ENCODE measurements around the gene VSIG1. TPM values are rescaled to one million over a fixed set of nuclear protein-coding genes. Genes with fewer than 3 reads are reported as not detected.

The VSIG1 gene
- total RNA-seq, 4 donors from 2014 or later = 0.20 to 6.2 (median 0.33) TPM; not detected in 1

GRCh38 chrX:108018656-108019381, 26.0 kb upstream of the VSIG1 start:
- intact Hi-C loops (cut with DNase I) = no loop called here
- no peak overlapping the region for H3K27ac ChIP-seq
- H3K36me3 ChIP-seq = no peaks in the 10 kb centered on the region
- no peaks in the 10 kb centered on the region for H3K9me3 ChIP-seq
- no peaks in the 10 kb centered on the region for H3K27me3 ChIP-seq
- no peak overlapping the region for H3K4me3 ChIP-seq (replicated peaks in 1 of 3)
- DNase-seq = no peak
- WGBS, 2 donors = 69 to 75% methylated on average over 2 of the region's 4 CpGs
- H3K4me1 ChIP-seq = no peaks in the 10 kb centered on the region
- no peak for TF ChIP-seq POLR2A (IDR thresholded peaks at IDR 0.05)
- TF ChIP-seq, protein P1, sequence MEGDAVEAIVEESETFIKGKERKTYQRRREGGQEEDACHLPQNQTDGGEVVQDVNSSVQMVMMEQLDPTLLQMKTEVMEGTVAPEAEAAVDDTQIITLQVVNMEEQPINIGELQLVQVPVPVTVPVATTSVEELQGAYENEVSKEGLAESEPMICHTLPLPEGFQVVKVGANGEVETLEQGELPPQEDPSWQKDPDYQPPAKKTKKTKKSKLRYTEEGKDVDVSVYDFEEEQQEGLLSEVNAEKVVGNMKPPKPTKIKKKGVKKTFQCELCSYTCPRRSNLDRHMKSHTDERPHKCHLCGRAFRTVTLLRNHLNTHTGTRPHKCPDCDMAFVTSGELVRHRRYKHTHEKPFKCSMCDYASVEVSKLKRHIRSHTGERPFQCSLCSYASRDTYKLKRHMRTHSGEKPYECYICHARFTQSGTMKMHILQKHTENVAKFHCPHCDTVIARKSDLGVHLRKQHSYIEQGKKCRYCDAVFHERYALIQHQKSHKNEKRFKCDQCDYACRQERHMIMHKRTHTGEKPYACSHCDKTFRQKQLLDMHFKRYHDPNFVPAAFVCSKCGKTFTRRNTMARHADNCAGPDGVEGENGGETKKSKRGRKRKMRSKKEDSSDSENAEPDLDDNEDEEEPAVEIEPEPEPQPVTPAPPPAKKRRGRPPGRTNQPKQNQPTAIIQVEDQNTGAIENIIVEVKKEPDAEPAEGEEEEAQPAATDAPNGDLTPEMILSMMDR (IDR thresholded peaks at IDR 0.05) = no peak

GRCh38 chrX:108019382-108019875, 25.4 kb upstream of the VSIG1 start:
- H3K9me3 ChIP-seq = no peaks in the 10 kb centered on the region
- no peaks in the 10 kb centered on the region for H3K4me1 ChIP-seq
- no peak for TF ChIP-seq POLR2A (IDR thresholded peaks at IDR 0.05)
- TF ChIP-seq, protein P1 (IDR thresholded peaks at IDR 0.05) = no peak
- no peak for DNase-seq
- intact Hi-C loops (cut with DNase I) = no loop called here
- H3K27me3 ChIP-seq = no peaks in the 10 kb centered on the region
- 88 to 90% methylated on average over 1 to 2 of the region's 3 CpGs for WGBS, 2 donors
- H3K36me3 ChIP-seq = no peaks in the 10 kb centered on the region
- no peak overlapping the region for H3K27ac ChIP-seq
- no peak overlapping the region for H3K4me3 ChIP-seq (replicated peaks in 1 of 3)

DNA sequence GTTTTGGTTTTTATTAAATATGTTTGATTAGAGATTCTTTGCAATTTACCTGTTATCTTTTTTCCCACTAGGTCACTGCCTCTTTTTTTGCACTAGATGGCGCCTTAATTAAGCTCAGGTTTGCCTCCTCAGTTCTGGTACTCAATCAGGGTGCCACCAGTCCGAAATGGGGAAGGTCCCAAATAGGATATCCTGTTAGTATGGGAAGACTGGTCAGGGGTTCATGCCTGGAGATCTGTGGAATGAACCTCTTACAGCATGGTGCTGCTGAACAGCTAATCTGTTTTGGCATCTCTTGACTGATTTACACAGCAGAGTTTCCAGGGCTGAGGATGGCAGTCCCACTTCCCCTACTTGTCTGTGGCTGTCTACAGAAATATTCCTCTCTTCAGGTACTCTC, 24.2 kb upstream of the VSIG1 start:
- no peak for TF ChIP-seq POLR2A (IDR thresholded peaks at IDR 0.05)
- TF ChIP-seq, protein P1 (IDR thresholded peaks at IDR 0.05) = peak in 4 of 6 experiments; percentile 12 to 43 (median 35)
- H3K27ac ChIP-seq = no peak overlapping the region
- H3K9me3 ChIP-seq = no peaks in the 10 kb centered on the region
- no peaks in the 10 kb centered on the region for H3K36me3 ChIP-seq
- H3K27me3 ChIP-seq = no peaks in the 10 kb centered on the region
- DNase-seq = no peak
- no peaks in the 10 kb centered on the region for H3K4me1 ChIP-seq
- intact Hi-C loops (cut with DNase I) = no loop called here
- 17 to 40% methylated on average over 2 of the region's 2 CpGs for WGBS, 2 donors
- no peak overlapping the region for H3K4me3 ChIP-seq (replicated peaks in 1 of 3)

DNA sequence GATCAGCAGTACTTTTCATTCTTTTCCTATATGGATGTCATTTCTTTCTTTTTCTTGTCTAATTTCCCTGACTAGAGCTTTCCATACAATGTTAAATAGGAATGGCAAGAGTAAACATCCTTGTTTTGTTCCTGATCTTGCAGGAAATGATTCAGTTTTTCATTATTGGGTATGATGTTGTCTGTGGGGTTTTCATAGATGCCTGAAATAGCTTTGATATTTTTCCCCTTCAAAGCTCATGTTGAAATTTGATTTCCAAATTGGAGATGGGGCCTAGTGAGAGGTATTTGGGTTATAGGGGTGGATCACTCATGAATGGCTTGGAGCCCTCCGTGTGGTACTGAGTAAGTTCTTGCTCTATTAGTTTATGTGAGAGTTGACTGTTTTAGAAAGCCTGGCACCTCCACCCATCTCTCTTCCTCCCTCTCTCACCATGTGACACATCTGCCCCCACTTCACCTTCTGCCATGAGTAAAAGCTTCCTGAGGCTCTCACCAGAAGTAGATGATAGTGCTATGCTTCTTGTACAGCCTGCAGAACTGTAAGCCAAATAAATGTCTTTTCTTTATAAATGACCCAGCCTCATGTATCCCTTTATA, 22.3 kb upstream of the VSIG1 start:
- DNase-seq = no peak
- Histone ChIP-seq H3K4me3 (replicated peaks in 1 of 3) (no peak overlapping the region), H3K27ac (no peak overlapping the region), H3K9me3 (no peaks in the 10 kb centered on the region), H3K27me3 (no peaks in the 10 kb centered on the region), H3K36me3 (no peaks in the 10 kb centered on the region), H3K4me1 (no peaks in the 10 kb centered on the region)
- 67 to 100% methylated on average over 1 of the region's 1 CpG for WGBS, 2 donors
- TF ChIP-seq POLR2A (IDR thresholded peaks at IDR 0.05) = no peak
- TF ChIP-seq, protein P1 (IDR thresholded peaks at IDR 0.05) = no peak
- intact Hi-C loops (cut with DNase I) = no loop called here

DNA sequence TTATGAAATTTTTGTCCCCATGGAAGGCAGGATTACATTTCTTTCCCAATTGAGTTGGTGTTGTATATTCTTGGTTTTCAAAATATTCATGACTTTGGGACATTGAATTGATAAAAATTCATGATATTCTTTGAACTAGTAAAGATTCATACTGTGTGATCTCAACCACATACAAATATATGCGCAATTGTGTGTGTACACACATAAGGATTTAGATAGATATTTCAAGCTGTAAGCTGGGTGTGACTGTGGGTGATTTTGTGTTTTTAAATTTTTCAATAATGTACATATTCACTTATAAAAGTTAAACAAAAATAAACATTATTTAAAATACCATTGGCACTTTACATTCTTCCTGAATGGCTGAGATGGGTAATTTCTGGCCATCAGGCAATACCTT, 19.5 kb upstream of the VSIG1 start:
- H3K27me3 ChIP-seq = no peaks in the 10 kb centered on the region
- intact Hi-C loops (cut with DNase I) = no loop called here
- no peaks in the 10 kb centered on the region for H3K36me3 ChIP-seq
- H3K9me3 ChIP-seq = no peaks in the 10 kb centered on the region
- no peak overlapping the region for H3K4me3 ChIP-seq (replicated peaks in 1 of 3)
- 92 to 100% methylated on average over 1 of the region's 1 CpG for WGBS, 2 donors
- H3K27ac ChIP-seq = no peak overlapping the region
- TF ChIP-seq, protein P1 (IDR thresholded peaks at IDR 0.05) = no peak
- no peak for TF ChIP-seq POLR2A (IDR thresholded peaks at IDR 0.05)
- DNase-seq = no peak
- H3K4me1 ChIP-seq = no peaks in the 10 kb centered on the region
